HepG2 (cell line): ENCODE results near the gene ADAR. TPM values are rescaled to one million over a fixed set of nuclear protein-coding genes. Genes with fewer than 3 reads are reported as not detected.

Experiments used
- ARID2 ChIP-seq: sonication (generic); formaldehyde crosslinking; IDR thresholded peaks from 2 replicates; pipeline ENCODE4 v1.8.1; 2022; ENCODE audit warnings: mild to moderate bottlenecking, missing genetic modification reagents, borderline replicate concordance
- BRD4 ChIP-seq: sonication (generic); formaldehyde crosslinking; IDR thresholded peaks from 2 replicates; pipeline ENCODE4 v1.4.0; 2020; ENCODE audit warnings: missing genetic modification reagents
- CBFB ChIP-seq: sonication (generic); formaldehyde crosslinking; IDR thresholded peaks from 2 replicates; pipeline ENCODE4 v1.4.0; 2020; ENCODE audit warnings: missing genetic modification reagents
- CBX2 ChIP-seq, 2 experiments: fragments of 200-600 bp in 1 of 2; sonication (generic); formaldehyde crosslinking in 1 of 2; IDR thresholded peaks; 2 replicates each; pipeline versions ENCODE4 v1.7.0 to v1.8.1; 2018 to 2022; ENCODE audit warnings: low read depth in 2 of 2, low read length in 1 of 2, mild to moderate bottlenecking in 1 of 2, missing genetic modification reagents in 1 of 2
- CEBPB ChIP-seq: IDR thresholded peaks from 2 replicates; pipeline ENCODE4 v1.6.1; 2011; ENCODE audit warnings: low read depth, low read length, improper control_type of control experiment, borderline replicate concordance
- DR1 ChIP-seq: sonication (generic); formaldehyde crosslinking; IDR thresholded peaks from 2 replicates; pipeline ENCODE4 v1.8.0; 2021; ENCODE audit warnings: mild to moderate bottlenecking, missing genetic modification reagents, inconsistent platforms
- E2F2 ChIP-seq: sonication (generic); formaldehyde crosslinking; IDR thresholded peaks from 2 replicates; pipeline ENCODE4 v1.4.0; 2020; ENCODE audit warnings: missing genetic modification reagents, borderline replicate concordance
- GATAD2A ChIP-seq: IDR thresholded peaks from 2 replicates; pipeline ENCODE4 v1.6.1; 2016
- MIER3 ChIP-seq: IDR thresholded peaks from 2 replicates; pipeline ENCODE4 v1.6.1; 2016; ENCODE audit warnings: missing compliant biosample characterization, borderline replicate concordance
- NFIC ChIP-seq: IDR thresholded peaks from 2 replicates; pipeline ENCODE4 v1.6.1; 2012; ENCODE audit warnings: mild to moderate bottlenecking, low read length, inconsistent platforms
- NFRKB ChIP-seq: fragments of 450-650 bp; IDR thresholded peaks from 2 replicates; pipeline ENCODE4 v1.6.1; 2017
- TBP ChIP-seq: sonication (generic); formaldehyde crosslinking; IDR thresholded peaks from 2 replicates; pipeline ENCODE4 v1.5.0; 2020; ENCODE audit warnings: missing genetic modification reagents
- YY1 ChIP-seq: IDR thresholded peaks from 2 replicates; pipeline ENCODE4 v1.6.1; 2011; ENCODE audit warnings: low read length, low read depth, moderate library complexity, mild to moderate bottlenecking; ENCODE audit not compliant: insufficient read depth, insufficient replicate concordance
- ZFY ChIP-seq: sonication (generic); formaldehyde crosslinking; IDR thresholded peaks from 2 replicates; pipeline ENCODE4 v1.4.0; 2020; ENCODE audit warnings: missing genetic modification reagents
- ZIK1 ChIP-seq: sonication (generic); formaldehyde crosslinking; IDR thresholded peaks from 2 replicates; pipeline ENCODE4 v1.5.0; 2020; ENCODE audit warnings: mild to moderate bottlenecking, low read depth, missing genetic modification reagents, borderline replicate concordance
- ZNF333 ChIP-seq: sonication (generic); formaldehyde crosslinking; IDR thresholded peaks from 2 replicates; pipeline ENCODE4 v1.4.0; 2020; ENCODE audit warnings: mild to moderate bottlenecking, missing genetic modification reagents, borderline replicate concordance
- ZNF337 ChIP-seq: sonication (generic); formaldehyde crosslinking; IDR thresholded peaks from 2 replicates; pipeline ENCODE4 v1.5.1; 2020; ENCODE audit warnings: missing genetic modification reagents, low read depth, mild to moderate bottlenecking, borderline replicate concordance
- ZNF589 ChIP-seq: sonication (generic); formaldehyde crosslinking; conservative IDR thresholded peaks from 2 replicates; pipeline ENCODE4 v1.8.0; 2022; ENCODE audit warnings: mild to moderate bottlenecking, moderate library complexity, missing genetic modification reagents
- ZNF607 ChIP-seq: sonication (generic); formaldehyde crosslinking; IDR thresholded peaks from 2 replicates; pipeline ENCODE4 v1.5.1; 2020; ENCODE audit warnings: missing genetic modification reagents, mild to moderate bottlenecking, borderline replicate concordance
- ZNF652 ChIP-seq: IDR thresholded peaks from 2 replicates; pipeline ENCODE4 v1.6.1; 2016; ENCODE audit warnings: low read depth, borderline replicate concordance
- ZNF790 ChIP-seq: sonication (generic); formaldehyde crosslinking; IDR thresholded peaks from 2 replicates; pipeline ENCODE4 v1.8.0; 2022; ENCODE audit warnings: missing genetic modification reagents, mild to moderate bottlenecking, borderline replicate concordance
- ZNF83 ChIP-seq: sonication (generic); formaldehyde crosslinking; IDR thresholded peaks from 2 replicates; pipeline ENCODE4 v1.4.0; 2020; ENCODE audit warnings: missing genetic modification reagents, mild to moderate bottlenecking, borderline replicate concordance
- ZUFSP ChIP-seq: sonication (generic); formaldehyde crosslinking; IDR thresholded peaks from 2 replicates; pipeline ENCODE4 v1.9.0; 2021; ENCODE audit warnings: missing genetic modification reagents, mild to moderate bottlenecking, borderline replicate concordance
- polyA plus RNA-seq, 8 experiments: library from polyadenylated mRNA; depleted of rRNA in 3 of 8; stranded (reverse) in 7 of 8; unstranded in 1 of 8; fragments of >200 nt; fragmentation: Illumina TruSeq in 4 of 8; extraction: Trizol in 4 of 8; gene quantifications; 2 replicates each; pipeline versions ENCODE4 v1.2.1 to v1.2.3, GENCODE V29; 2011 to 2016; ENCODE audit warnings: low read depth in 4 of 8, missing spikeins in 1 of 8, mixed read lengths in 1 of 8; ENCODE audit not compliant: insufficient read depth in 1 of 8
- total RNA-seq, 5 experiments: library from RNA; depleted of rRNA; stranded (reverse); fragments of >200 nt; fragmentation: Illumina TruSeq; extraction: Trizol; gene quantifications; 2 replicates each; pipeline ENCODE4 v1.2.3, GENCODE V29; 2016; ENCODE audit warnings: low read depth in 1 of 5
- TF ChIP-seq, protein P1 (sequence below): sonication (generic); formaldehyde crosslinking; conservative IDR thresholded peaks from 2 replicates; pipeline ENCODE4 v1.8.0; 2022; ENCODE audit warnings: low read depth, missing genetic modification reagents
- TF ChIP-seq, protein P2 (sequence below): IDR thresholded peaks from 2 replicates; pipeline ENCODE4 v1.6.1; 2016; ENCODE audit warnings: missing biosample characterization, missing genetic modification reagents, low read depth

Gene ADAR
- total and polyA plus RNA-seq, 2 of the 13 experiments (the other 11 are each of a cell fraction or from before 2014, with no cell fraction given): 70.8 to 86.2 TPM

GRCh38 chr1:154607609-154608396 lies at the start of gene ADAR (continued):
- TF ChIP-seq ARID2 (no peak), ZNF589 (no peak), ZUFSP (CRISPR knock-in tag) (no peak), ZNF83 (CRISPR knock-in tag) (no peak), CBX2 (IDR thresholded peaks at IDR 0.05; ENCODE audit: low read depth, low read length) (no peak), CBX2 (CRISPR knock-in tag; IDR thresholded peaks at IDR 0.05; ENCODE audit: low read depth) (no peak), CEBPB (peak; percentile 86), ZNF790 (CRISPR knock-in tag) (no peak), DR1 (CRISPR knock-in tag) (no peak), TBP (CRISPR knock-in tag) (no peak), ZNF607 (CRISPR knock-in tag) (no peak), GATAD2A (CRISPR knock-in tag) (no peak; the same call in 1 of the 2 replicates), ZNF337 (CRISPR knock-in tag) (no peak), ZNF333 (CRISPR knock-in tag) (no peak; the same call in 1 of the 2 replicates), NFIC (no peak), BRD4 (CRISPR knock-in tag) (no peak), YY1 (peak; percentile 86), CBFB (no peak), NFRKB (no peak), ZIK1 (peak; percentile 26; the same call in 1 of the 2 replicates), ZNF652 (CRISPR knock-in tag) (no peak), ZFY (CRISPR knock-in tag) (peak; percentile 89), MIER3 (no peak), E2F2 (CRISPR knock-in tag) (no peak)
- TF ChIP-seq, protein P1, sequence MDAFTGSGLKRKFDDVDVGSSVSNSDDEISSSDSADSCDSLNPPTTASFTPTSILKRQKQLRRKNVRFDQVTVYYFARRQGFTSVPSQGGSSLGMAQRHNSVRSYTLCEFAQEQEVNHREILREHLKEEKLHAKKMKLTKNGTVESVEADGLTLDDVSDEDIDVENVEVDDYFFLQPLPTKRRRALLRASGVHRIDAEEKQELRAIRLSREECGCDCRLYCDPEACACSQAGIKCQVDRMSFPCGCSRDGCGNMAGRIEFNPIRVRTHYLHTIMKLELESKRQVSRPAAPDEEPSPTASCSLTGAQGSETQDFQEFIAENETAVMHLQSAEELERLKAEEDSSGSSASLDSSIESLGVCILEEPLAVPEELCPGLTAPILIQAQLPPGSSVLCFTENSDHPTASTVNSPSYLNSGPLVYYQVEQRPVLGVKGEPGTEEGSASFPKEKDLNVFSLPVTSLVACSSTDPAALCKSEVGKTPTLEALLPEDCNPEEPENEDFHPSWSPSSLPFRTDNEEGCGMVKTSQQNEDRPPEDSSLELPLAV (CRISPR knock-in tag): no peak
- TF ChIP-seq, protein P2, sequence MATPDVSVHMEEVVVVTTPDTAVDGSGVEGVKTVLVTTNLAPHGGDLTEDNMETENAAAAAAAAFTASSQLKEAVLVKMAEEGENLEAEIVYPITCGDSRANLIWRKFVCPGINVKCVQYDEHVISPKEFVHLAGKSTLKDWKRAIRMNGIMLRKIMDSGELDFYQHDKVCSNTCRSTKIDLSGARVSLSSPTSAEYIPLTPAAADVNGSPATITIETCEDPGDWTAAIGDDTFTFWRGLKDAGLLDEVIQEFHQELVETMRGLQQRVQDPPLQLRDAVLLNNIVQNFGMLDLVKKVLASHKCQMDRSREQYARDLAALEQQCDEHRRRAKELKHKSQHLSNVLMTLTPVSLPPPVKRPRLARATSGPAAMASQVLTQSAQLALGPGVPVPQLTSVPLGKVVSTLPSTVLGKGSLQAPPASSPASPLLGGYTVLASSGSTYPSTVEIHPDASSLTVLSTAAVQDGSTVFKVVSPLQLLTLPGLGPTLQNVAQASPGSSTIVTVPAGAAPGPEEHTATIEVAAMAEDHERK: no peak
